ENCODE data around the gene MYO1D.

MYO1D gene

DNA sequence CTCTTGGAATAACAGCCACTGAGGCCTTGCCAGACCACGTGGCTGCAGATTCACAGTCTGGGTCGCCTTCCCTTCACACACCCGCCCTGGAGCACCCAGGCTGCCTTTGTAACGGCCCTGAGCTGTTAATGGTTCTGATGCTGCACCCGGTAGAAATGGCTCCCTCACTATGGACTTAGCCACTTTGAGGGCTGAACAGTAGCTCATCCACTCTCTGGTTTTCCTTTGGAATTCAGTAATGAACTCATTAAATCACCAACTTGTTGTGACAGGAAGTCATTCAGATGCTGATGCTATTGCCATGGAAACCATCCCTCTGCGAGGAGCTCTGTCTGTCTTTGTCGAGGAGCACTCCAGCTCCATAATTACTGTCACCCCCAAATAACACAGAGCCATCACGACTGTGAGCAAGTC, 330.9 kb downstream of the MYO1D start:
- ChIA-PET CTCF (interaction anchor here (0.8 to 3.7 kb wide), 8 partner anchors 11 to 83 kb away, joined by 3 to 21 read pairs (median 4); no protein-coding TSS in a partner anchor), POLR2A (interaction anchor here (1.0 kb wide), 1 partner anchor 22 kb away, joined by 3 read pairs; no protein-coding TSS in a partner anchor)
- no peak for DNase-seq (ENCODE audit: extremely low spot score)
- TF ChIP-seq, protein P1, sequence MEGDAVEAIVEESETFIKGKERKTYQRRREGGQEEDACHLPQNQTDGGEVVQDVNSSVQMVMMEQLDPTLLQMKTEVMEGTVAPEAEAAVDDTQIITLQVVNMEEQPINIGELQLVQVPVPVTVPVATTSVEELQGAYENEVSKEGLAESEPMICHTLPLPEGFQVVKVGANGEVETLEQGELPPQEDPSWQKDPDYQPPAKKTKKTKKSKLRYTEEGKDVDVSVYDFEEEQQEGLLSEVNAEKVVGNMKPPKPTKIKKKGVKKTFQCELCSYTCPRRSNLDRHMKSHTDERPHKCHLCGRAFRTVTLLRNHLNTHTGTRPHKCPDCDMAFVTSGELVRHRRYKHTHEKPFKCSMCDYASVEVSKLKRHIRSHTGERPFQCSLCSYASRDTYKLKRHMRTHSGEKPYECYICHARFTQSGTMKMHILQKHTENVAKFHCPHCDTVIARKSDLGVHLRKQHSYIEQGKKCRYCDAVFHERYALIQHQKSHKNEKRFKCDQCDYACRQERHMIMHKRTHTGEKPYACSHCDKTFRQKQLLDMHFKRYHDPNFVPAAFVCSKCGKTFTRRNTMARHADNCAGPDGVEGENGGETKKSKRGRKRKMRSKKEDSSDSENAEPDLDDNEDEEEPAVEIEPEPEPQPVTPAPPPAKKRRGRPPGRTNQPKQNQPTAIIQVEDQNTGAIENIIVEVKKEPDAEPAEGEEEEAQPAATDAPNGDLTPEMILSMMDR (IDR thresholded peaks at IDR 0.05; ENCODE audit: control extremely low read depth, extremely low read depth, low read depth, missing control alignments): no peak

DNA sequence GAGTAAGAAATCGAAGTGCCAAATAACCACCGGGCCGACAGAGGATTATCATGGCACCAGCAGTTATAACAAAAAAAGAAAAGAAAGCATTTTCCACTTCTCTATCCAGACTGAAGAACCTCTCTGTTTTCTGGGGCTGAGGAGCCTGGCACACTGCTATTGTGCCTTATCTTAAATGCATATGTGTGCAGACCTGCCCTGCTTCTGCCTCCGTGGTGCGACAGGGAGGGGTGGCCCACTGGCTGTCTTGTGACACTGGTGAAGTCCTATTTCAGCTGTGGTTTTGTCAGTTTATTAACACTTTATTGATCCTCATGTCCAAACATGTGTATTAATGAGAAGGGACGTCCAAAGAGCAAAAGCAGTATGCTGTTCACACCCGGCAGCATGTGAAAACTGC, 334.7 kb downstream of the MYO1D start:
- ChIA-PET POLR2A (no interaction called here), CTCF (interaction anchor here (0.7 to 1.5 kb wide), 7 partner anchors 9 to 213 kb away, joined by 3 to 4 read pairs (median 3); no protein-coding TSS in a partner anchor)
- TF ChIP-seq, protein P1 (IDR thresholded peaks at IDR 0.05; ENCODE audit: control extremely low read depth, extremely low read depth, low read depth, missing control alignments): no peak
- no peak for DNase-seq (ENCODE audit: extremely low spot score)

DNA sequence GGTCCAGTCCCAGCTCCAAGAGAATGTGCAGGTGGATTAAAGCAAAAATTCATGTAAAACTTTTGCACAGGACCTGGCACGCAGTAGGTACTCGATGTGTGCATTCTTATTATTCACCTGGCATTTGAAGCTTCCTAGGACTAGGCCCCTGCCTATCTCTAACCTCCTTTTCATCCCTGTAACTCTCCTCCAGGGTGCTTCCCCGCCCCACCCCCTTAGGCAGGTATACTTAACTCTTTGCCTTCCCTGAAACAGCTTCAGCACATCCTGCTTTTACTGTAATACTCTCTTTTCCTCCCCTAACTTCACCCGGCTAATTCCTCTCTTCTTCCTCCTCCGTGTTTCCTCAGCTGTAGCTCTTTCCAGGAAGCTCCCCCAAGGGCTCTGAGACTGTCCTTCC, 335.3 kb downstream of the MYO1D start:
- ChIA-PET CTCF (interaction anchor here (0.8 to 1.5 kb wide), 6 partner anchors 8 to 213 kb away, joined by 3 to 4 read pairs (median 4); no protein-coding TSS in a partner anchor), POLR2A (no interaction called here)
- TF ChIP-seq, protein P1 (IDR thresholded peaks at IDR 0.05; ENCODE audit: control extremely low read depth, extremely low read depth, low read depth, missing control alignments): no peak
- no peak for DNase-seq (ENCODE audit: extremely low spot score)

DNA sequence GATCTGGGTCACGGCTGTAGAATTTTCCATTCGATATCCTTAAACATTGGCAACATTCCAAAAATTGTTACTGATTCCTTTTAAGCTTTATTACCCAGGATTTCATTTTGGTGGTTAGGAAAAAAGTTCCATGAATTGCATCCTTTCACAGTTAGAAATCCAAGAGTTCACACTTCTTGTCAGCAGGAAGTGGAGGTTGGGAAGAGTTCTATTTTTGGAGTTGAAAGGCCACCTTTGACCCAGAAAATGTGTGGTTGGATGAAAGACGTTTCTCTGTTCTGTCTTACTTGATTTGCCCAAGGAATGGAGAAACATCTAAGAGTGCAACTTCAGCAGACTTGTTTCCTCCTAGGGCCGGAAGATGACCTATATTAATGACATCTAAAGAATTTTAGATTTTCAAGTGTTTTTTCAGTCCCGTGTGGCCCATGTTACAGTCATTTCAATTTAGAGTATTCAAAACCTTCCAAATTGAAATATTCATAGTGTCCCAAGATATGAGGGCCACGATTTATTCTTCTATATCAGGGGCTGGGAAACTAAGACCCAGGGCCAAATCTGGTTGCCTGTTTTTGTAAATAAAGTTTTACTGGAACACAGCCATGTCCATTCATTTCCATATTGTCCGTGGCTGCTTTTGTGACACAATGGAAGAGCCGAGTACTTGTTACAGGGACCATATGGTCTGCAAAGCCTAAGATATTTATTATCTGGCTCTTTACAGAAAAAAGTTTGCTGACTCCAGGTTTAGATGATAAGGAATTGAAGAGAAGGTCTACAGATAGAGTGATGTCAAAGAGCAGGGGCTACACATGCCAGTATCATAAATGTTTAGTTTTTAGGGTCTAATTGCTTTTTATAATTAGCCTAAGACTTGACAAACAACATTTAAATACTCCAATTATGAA, 339.9 kb downstream of the MYO1D start:
- POLR2A ChIA-PET: no interaction called here
- DNase-seq (ENCODE audit: extremely low spot score): no peak
- TF ChIP-seq, protein P1 (IDR thresholded peaks at IDR 0.05; ENCODE audit: control extremely low read depth, extremely low read depth, low read depth, missing control alignments): no peak
- CTCF ChIA-PET: interaction anchor here (2.0 to 4.2 kb wide), 2 partner anchors 9 to 10 kb away, joined by 6 to 21 read pairs; no protein-coding TSS in a partner anchor

DNA sequence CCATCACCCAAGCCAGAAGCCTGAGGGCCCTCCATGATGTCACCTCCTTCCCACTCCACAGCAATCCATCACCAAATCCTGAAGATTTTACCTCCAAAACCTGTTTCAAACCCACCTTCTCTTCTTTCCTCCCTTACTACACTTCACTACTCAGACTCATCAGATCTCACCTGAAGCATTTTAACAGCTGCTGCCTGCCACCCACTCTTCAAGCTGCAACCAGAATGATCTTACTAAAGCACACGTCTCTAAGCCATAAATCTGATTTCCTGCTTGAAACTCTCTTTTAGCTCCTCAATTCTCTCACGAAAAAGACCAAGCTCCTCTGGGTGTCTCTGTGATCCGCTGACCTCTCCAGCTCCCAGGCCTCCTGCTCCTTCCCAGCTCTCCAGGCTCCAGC, 343.6 kb downstream of the MYO1D start:
- TF ChIP-seq, protein P1 (IDR thresholded peaks at IDR 0.05; ENCODE audit: control extremely low read depth, extremely low read depth, low read depth, missing control alignments): no peak
- ChIA-PET POLR2A (no interaction called here), CTCF (interaction anchor here (0.9 to 4.2 kb wide), 10 partner anchors 9 to 343 kb away, joined by 3 to 21 read pairs (median 4); no protein-coding TSS in a partner anchor)
- no peak for DNase-seq (ENCODE audit: extremely low spot score)

DNA sequence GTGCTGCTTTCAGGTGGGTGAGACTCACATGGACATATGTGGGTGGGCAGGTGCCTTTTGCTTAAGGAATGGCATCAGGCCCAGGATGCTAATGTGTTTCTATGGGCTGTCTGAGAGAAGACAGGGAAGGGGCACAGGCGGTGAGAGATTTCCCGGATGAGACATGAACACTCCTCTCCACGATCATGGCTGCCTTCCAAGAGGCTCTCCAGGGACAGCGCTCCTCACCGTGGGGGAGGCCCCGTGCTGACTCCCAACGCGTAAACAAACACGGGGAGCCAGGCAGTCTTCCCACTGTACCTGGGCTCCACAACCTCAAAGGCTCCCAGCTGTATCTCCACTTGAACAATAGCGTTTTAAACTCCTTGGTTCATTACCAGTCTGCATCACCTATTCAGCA, 347.3 kb downstream of the MYO1D start:
- TF ChIP-seq, protein P1 (IDR thresholded peaks at IDR 0.05; ENCODE audit: control extremely low read depth, extremely low read depth, low read depth, missing control alignments): no peak
- no peak for DNase-seq (ENCODE audit: extremely low spot score)
- POLR2A ChIA-PET: no interaction called here
- CTCF ChIA-PET: interaction anchor here (1.6 to 1.8 kb wide), 2 partner anchors 12 to 21 kb away, joined by 3 to 5 read pairs; no protein-coding TSS in a partner anchor
